C4-2B (cell line): ENCODE data around the gene LRP5.

Experiments used
- CTCF ChIP-seq: fragments of 450-650 bp; conservative IDR thresholded peaks from 2 replicates; pipeline ENCODE4 v1.5.1; 2017; ENCODE audit warnings: mild to moderate bottlenecking
- ZFX ChIP-seq: fragments of 450-650 bp; IDR thresholded peaks from 2 replicates; pipeline ENCODE4 v1.6.1; 2017

GRCh38 chr11:68403424-68403823 is 91.0 kb downstream of the LRP5 start:
- TF ChIP-seq CTCF, result no peak
- no peak for TF ChIP-seq ZFX
